SK-N-SH (cell line): ENCODE data around the gene FBN1. TPM values are rescaled to one million over a fixed set of nuclear protein-coding genes. Genes with fewer than 3 reads are reported as not detected.

Experiments used
- CTCF ChIA-PET: fragments of 300-600, 350-600 bp; formaldehyde crosslinking; extraction: SDS; loops from one replicate; lab custom pipeline; 2021; lab: Yijun Ruan, JAX
- POLR2A ChIA-PET: fragments of 350-600 bp; sonication (Branson Sonifier 250); formaldehyde crosslinking; extraction: SDS; loops from one replicate; lab custom pipeline; 2020; ENCODE audit warnings: antibody characterized with exemption, inconsistent platforms; lab: Yijun Ruan, JAX
- DNase-seq: peaks from one replicate; pipeline ENCODE4 v3.0.0; 2012
- H2AFZ ChIP-seq: fragments of 200-600 bp; sonication (generic); 2 replicates; pipeline ENCODE4 v1.8.1; 2016; ENCODE audit warnings: antibody characterized with exemption, mild to moderate bottlenecking, low read depth
- H3F3A ChIP-seq: fragments of 200-600 bp; sonication (generic); replicated peaks from 2 replicates; pipeline ENCODE3; 2016; ENCODE audit warnings: antibody characterized with exemption, mild to moderate bottlenecking; ENCODE audit not compliant: insufficient read depth
- H3K27ac ChIP-seq, 2 experiments: fragments of 200-500 bp in 1 of 2; fragments of 200-600 bp in 1 of 2; sonication (Bioruptor generic) in 1 of 2; sonication (generic), shearing (Covaris generic) in 1 of 2; 2 replicates each; pipeline versions ENCODE4 v1.5.1 to v1.6.1; 2014 to 2016; ENCODE audit warnings: low read depth in 2 of 2, inconsistent platforms in 1 of 2, low read length in 1 of 2, mild to moderate bottlenecking in 1 of 2, mixed read lengths in 1 of 2
- H3K27me3 ChIP-seq: fragments of 200-600 bp; sonication (generic), shearing (Covaris generic); 2 replicates; pipeline ENCODE4 v1.6.1; 2016; ENCODE audit warnings: mixed run types; ENCODE audit not compliant: insufficient read depth
- H3K36me3 ChIP-seq, 2 experiments: fragments of 200-500 bp in 1 of 2; fragments of 200-600 bp in 1 of 2; sonication (Bioruptor generic) in 1 of 2; sonication (generic) in 1 of 2; replicated peaks in 1 of 2; 2 replicates each; pipeline versions ENCODE3 to v1.5.1; 2014 to 2016; ENCODE audit warnings: low read length in 1 of 2, mild to moderate bottlenecking in 1 of 2; ENCODE audit not compliant: insufficient read depth in 2 of 2, control insufficient read depth in 1 of 2
- H3K4me1 ChIP-seq, 2 experiments: fragments of 200-500 bp in 1 of 2; fragments of 200-600 bp in 1 of 2; sonication (Bioruptor generic) in 1 of 2; sonication (generic), shearing (Covaris generic) in 1 of 2; 2 replicates each; pipeline versions ENCODE4 v1.5.1 to v1.6.1; 2014 to 2016; ENCODE audit warnings: low read depth in 1 of 2, low read length in 1 of 2, mixed run types in 1 of 2; ENCODE audit not compliant: insufficient read depth in 2 of 2, control insufficient read depth in 1 of 2
- H3K4me2 ChIP-seq: fragments of 200-600 bp; sonication (generic), shearing (Covaris generic); 2 replicates; pipeline ENCODE4 v1.6.1; 2017; ENCODE audit warnings: mixed run types
- H3K4me3 ChIP-seq, 2 experiments: fragments of 200-500 bp in 1 of 2; fragments of 200-600 bp in 1 of 2; sonication (Bioruptor generic) in 1 of 2; sonication (generic), shearing (Covaris generic) in 1 of 2; 2 replicates each; pipeline versions ENCODE4 v1.5.1 to v1.8.1; 2014 to 2016; ENCODE audit warnings: low read depth in 2 of 2, inconsistent platforms in 1 of 2, low read length in 1 of 2, mild to moderate bottlenecking in 1 of 2, mixed read lengths in 1 of 2, moderate library complexity in 1 of 2
- H3K79me2 ChIP-seq: fragments of 200-600 bp; sonication (generic); 2 replicates; pipeline ENCODE4 v1.8.1; 2017; ENCODE audit warnings: mild to moderate bottlenecking; ENCODE audit not compliant: insufficient read depth
- H3K9ac ChIP-seq: fragments of 200-600 bp; sonication (generic); 2 replicates; pipeline ENCODE4 v1.6.1; 2017; ENCODE audit warnings: mixed run types
- H3K9me2 ChIP-seq: fragments of 200-600 bp; sonication (generic); 2 replicates; pipeline ENCODE4 v1.6.1; 2017; ENCODE audit warnings: mixed run types
- H3K9me3 ChIP-seq: fragments of 200-600 bp; sonication (generic); 2 replicates; pipeline ENCODE4 v1.6.1; 2017; ENCODE audit warnings: mixed run types, mild to moderate bottlenecking, moderate library complexity
- H4K20me1 ChIP-seq: fragments of 200-600 bp; sonication (generic); 2 replicates; pipeline ENCODE4 v1.6.1; 2017; ENCODE audit warnings: mild to moderate bottlenecking, mixed run types; ENCODE audit not compliant: insufficient read depth
- CHD2 ChIP-seq: fragments of 150-350 bp; IDR thresholded peaks from 2 replicates; pipeline ENCODE4 v1.6.1; 2018; ENCODE audit warnings: low read length; ENCODE audit not compliant: partially characterized antibody
- ELF1 ChIP-seq: IDR thresholded peaks from 2 replicates; pipeline ENCODE4 v1.4.0; 2012
- EZH2phosphoT487 ChIP-seq: fragments of 200-600 bp; sonication (generic); IDR thresholded peaks from 2 replicates; pipeline ENCODE4 v1.6.1; 2017; ENCODE audit warnings: low read depth, mixed run types, mild to moderate bottlenecking, antibody characterized with exemption, moderate library complexity, borderline replicate concordance
- FOSL2 ChIP-seq: IDR thresholded peaks from 2 replicates; pipeline ENCODE4 v1.4.0; 2012; ENCODE audit warnings: low read depth, mild to moderate bottlenecking, moderate library complexity, borderline replicate concordance
- FOXJ3 ChIP-seq: sonication (generic); formaldehyde crosslinking; IDR thresholded peaks from 2 replicates; pipeline ENCODE4 v1.5.1; 2020; ENCODE audit warnings: mild to moderate bottlenecking, missing genetic modification reagents
- FOXM1 ChIP-seq: IDR thresholded peaks from 2 replicates; pipeline ENCODE4 v1.4.0; 2012; ENCODE audit warnings: low read depth, mild to moderate bottlenecking
- MXI1 ChIP-seq: IDR thresholded peaks from 2 replicates; pipeline ENCODE4 v1.6.1; 2012; ENCODE audit warnings: mild to moderate bottlenecking, low read depth, low read length, improper control_type of control experiment
- NRF1 ChIP-seq: IDR thresholded peaks from 2 replicates; pipeline ENCODE4 v1.6.1; 2012; ENCODE audit warnings: low read depth, mild to moderate bottlenecking, low read length
- POLR2AphosphoS5 ChIP-seq: IDR thresholded peaks from 2 replicates; pipeline ENCODE4 v1.6.1; 2012; ENCODE audit warnings: low read depth, low read length
- RAD21 ChIP-seq: IDR thresholded peaks from 2 replicates; pipeline ENCODE4 v1.6.1; 2012; ENCODE audit warnings: mild to moderate bottlenecking, low read length
- TCF12 ChIP-seq: IDR thresholded peaks from 2 replicates; pipeline ENCODE4 v1.4.0; 2012
- TEAD4 ChIP-seq: IDR thresholded peaks from 2 replicates; pipeline ENCODE4 v1.4.0; 2012; ENCODE audit warnings: mild to moderate bottlenecking, borderline replicate concordance; ENCODE audit not compliant: insufficient read depth
- WGBS: methylation state at CpG from one replicate; pipeline ENCODE4 v1.1.6; 2017; ENCODE audit warnings: low lambda C conversion rate; 5-methylcytosine and 5-hydroxymethylcytosine counted together
- polyA plus RNA-seq, 3 experiments: library from polyadenylated mRNA; depleted of rRNA; stranded (reverse); fragments of >200 nt; gene quantifications; 2 replicates each; pipeline ENCODE4 v1.2.3, GENCODE V29; 2012
- TF ChIP-seq, protein P1 (sequence below): fragments of 150-350 bp; IDR thresholded peaks from 2 replicates; pipeline ENCODE4 v1.6.1; 2017; ENCODE audit warnings: antibody characterized with exemption, low read length, low read depth, borderline replicate concordance
- TF ChIP-seq, protein P2 (sequence below): fragments of 200-600 bp; sonication (generic); IDR thresholded peaks from 2 replicates; pipeline ENCODE4 v1.6.1; 2017; ENCODE audit warnings: antibody characterized with exemption, mild to moderate bottlenecking, moderate library complexity
- TF ChIP-seq, protein P3 (sequence below): IDR thresholded peaks from 2 replicates; pipeline ENCODE4 v1.4.0; 2012; ENCODE audit warnings: low read depth
- TF ChIP-seq, protein P4 (sequence below): IDR thresholded peaks from 2 replicates; pipeline ENCODE4; 2012

FBN1 gene
- polyA plus RNA-seq, 1 of the 3 experiments (the other 2 are of a cell fraction), result 248 TPM

DNA sequence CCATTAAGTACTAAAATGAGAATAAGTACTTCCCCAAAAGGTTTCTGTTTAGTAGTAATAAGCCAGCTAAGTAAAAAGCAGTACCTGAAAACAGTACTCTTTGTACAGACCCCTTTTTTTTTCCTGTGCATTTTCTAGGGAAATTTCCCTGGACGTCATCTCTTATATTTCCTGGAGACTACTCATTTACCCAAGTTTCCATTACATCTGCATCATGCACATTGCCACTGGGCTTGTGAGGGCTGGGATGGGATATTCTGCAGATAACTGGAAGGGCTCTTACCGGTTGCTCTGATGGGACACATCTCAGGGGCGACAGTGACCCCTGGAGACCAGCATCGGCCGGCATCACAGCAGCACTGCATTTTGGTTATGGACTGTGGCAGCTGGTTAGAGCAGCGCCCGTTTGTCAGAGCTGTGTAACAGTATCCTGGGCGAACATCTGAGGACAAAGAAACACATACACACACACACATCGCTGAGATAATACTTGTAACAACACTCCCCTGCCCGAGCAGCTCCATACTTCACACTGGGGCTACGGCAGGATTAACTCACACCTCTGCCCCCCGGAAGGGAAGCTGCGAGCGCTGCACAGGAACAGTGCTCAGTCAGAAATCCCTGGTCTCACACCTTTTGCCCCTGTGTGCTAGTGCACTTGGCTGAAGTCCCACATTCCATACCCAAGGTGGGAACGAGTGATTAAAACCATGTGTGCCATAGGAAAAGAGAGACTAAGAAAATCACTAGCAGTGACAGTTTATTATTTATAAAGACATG is 124.9 kb downstream of the FBN1 start:
- H2AFZ ChIP-seq, result no peak overlapping the region

DNA sequence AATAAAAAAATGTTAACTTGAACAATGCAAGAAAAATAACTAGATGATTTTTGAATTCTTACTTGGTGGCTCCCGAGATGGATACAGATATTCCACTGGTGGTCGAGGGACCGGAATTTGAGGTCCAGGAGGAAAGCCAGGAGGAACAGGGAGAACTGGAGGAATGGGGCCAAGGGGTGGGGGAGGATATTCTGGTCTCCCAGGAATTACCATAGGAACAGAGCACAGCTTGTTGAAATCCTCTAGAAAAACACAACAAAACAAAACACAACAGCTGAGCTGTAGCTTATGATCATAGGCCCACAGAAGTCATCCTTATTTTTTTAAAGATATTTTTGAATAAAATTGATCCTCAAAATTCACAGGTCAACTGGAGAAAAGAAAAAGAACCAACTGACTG is 129.4 kb downstream of the FBN1 start:
- no peak overlapping the region for H3K4me2 ChIP-seq
- no peaks in the 10 kb centered on the region for H4K20me1 ChIP-seq
- H3K4me3 ChIP-seq, result no peak overlapping the region
- H3K36me3 ChIP-seq, result peaks cover 95 to 98% of the 10 kb centered on the region in 2 experiments
- CTCF ChIA-PET, result no interaction called here
- WGBS, result 95% methylated on average over 3 of the region's 3 CpGs
- H3F3A ChIP-seq, result peaks cover 53% of the 10 kb centered on the region
- no peak overlapping the region for H2AFZ ChIP-seq
- DNase-seq, result no peak
- TF ChIP-seq MXI1, result no peak
- no peak for TF ChIP-seq TCF12
- TF ChIP-seq ELF1, result no peak
- no peak for TF ChIP-seq FOXM1
- no peak for TF ChIP-seq CHD2
- no peak for TF ChIP-seq EZH2phosphoT487
- TF ChIP-seq, protein P1, sequence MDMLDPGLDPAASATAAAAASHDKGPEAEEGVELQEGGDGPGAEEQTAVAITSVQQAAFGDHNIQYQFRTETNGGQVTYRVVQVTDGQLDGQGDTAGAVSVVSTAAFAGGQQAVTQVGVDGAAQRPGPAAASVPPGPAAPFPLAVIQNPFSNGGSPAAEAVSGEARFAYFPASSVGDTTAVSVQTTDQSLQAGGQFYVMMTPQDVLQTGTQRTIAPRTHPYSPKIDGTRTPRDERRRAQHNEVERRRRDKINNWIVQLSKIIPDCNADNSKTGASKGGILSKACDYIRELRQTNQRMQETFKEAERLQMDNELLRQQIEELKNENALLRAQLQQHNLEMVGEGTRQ, result no peak
- no peak for TF ChIP-seq TEAD4
- TF ChIP-seq FOSL2, result no peak
- TF ChIP-seq POLR2AphosphoS5, result no peak
- peaks cover 21% of the 10 kb centered on the region; the same call in 1 of the 2 replicates for H3K79me2 ChIP-seq
- H3K27ac ChIP-seq, result no peak overlapping the region
- no peaks in the 10 kb centered on the region for H3K27me3 ChIP-seq
- no peaks in the 10 kb centered on the region for H3K9me2 ChIP-seq
- no peaks in the 10 kb centered on the region for H3K9me3 ChIP-seq
- H3K4me1 ChIP-seq, result peaks cover 0 to 5% of the 10 kb centered on the region in 2 experiments; a peak in 2 of 4 replicates
- POLR2A ChIA-PET, result interaction anchor here (0.6 kb wide), 1 partner anchor 218 kb away, joined by 3 read pairs; no protein-coding TSS in a partner anchor
- H3K9ac ChIP-seq, result no peak overlapping the region

More for the DNA sequence above, 124.9 kb downstream of the FBN1 start:
- Histone ChIP-seq H3K4me2 (no peak overlapping the region), H4K20me1 (no peaks in the 10 kb centered on the region), H3K4me1 (peaks cover 0 to 1% of the 10 kb centered on the region in 2 experiments; a peak in 2 of 4 replicates), H3K36me3 (peaks cover 91 to 94% of the 10 kb centered on the region in 2 experiments), H3K27ac (no peak overlapping the region), H3F3A (peaks cover 58% of the 10 kb centered on the region), H3K9ac (no peak overlapping the region), H3K9me2 (no peaks in the 10 kb centered on the region), H3K4me3 (no peak overlapping the region), H3K27me3 (no peaks in the 10 kb centered on the region), H3K79me2 (peaks cover 45% of the 10 kb centered on the region), H3K9me3 (no peaks in the 10 kb centered on the region)
- TF ChIP-seq EZH2phosphoT487 (no peak), NRF1 (no peak), RAD21 (peak; percentile 39; the same call in 1 of the 2 replicates), FOXJ3 (CRISPR knock-in tag) (no peak)
- TF ChIP-seq, protein P2, sequence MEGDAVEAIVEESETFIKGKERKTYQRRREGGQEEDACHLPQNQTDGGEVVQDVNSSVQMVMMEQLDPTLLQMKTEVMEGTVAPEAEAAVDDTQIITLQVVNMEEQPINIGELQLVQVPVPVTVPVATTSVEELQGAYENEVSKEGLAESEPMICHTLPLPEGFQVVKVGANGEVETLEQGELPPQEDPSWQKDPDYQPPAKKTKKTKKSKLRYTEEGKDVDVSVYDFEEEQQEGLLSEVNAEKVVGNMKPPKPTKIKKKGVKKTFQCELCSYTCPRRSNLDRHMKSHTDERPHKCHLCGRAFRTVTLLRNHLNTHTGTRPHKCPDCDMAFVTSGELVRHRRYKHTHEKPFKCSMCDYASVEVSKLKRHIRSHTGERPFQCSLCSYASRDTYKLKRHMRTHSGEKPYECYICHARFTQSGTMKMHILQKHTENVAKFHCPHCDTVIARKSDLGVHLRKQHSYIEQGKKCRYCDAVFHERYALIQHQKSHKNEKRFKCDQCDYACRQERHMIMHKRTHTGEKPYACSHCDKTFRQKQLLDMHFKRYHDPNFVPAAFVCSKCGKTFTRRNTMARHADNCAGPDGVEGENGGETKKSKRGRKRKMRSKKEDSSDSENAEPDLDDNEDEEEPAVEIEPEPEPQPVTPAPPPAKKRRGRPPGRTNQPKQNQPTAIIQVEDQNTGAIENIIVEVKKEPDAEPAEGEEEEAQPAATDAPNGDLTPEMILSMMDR, result no peak
- TF ChIP-seq, protein P3, sequence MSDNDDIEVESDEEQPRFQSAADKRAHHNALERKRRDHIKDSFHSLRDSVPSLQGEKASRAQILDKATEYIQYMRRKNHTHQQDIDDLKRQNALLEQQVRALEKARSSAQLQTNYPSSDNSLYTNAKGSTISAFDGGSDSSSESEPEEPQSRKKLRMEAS, result no peak
- TF ChIP-seq, protein P4, sequence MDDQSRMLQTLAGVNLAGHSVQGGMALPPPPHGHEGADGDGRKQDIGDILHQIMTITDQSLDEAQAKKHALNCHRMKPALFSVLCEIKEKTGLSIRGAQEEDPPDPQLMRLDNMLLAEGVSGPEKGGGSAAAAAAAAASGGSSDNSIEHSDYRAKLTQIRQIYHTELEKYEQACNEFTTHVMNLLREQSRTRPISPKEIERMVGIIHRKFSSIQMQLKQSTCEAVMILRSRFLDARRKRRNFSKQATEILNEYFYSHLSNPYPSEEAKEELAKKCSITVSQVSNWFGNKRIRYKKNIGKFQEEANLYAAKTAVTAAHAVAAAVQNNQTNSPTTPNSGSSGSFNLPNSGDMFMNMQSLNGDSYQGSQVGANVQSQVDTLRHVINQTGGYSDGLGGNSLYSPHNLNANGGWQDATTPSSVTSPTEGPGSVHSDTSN, result no peak
- CTCF ChIA-PET, result no interaction called here
- POLR2A ChIA-PET, result no interaction called here
- 83% methylated on average over 13 of the region's 15 CpGs for WGBS
- no peak for DNase-seq
